ENCODE data around the gene ADAMTS12. TPM values are rescaled to one million over a fixed set of nuclear protein-coding genes. Genes with fewer than 3 reads are reported as not detected.

ADAMTS12 gene
- total and polyA plus RNA-seq, 10 of the 15 experiments (the other 5 are each of a cell fraction or from before 2014, with no cell fraction given): 0.11 to 35.8 (median 20.7) TPM

DNA sequence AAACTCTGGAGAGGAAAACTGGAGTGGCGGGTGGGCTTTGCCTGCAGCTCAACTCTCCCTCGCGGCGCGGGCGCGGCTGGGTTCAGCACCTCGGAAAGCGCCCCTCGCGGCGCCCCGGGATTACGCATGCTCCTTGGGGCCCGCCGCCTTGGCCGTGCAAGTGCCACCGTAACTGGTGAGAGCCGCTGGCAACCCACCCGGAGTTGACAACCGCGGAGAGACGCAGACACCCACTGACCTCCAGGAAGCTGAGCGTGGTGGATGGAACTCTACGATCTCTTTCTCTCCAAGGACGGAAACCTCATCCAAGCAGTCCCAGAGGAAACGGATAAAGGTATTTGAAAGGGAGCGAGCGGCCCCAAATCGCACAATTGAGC is 44.2 kb upstream of the ADAMTS12 start:
- peak; percentile 30; the same call in 2 of the 3 replicates for ATAC-seq
- Histone ChIP-seq H3K79me2 (ENCODE audit: control insufficient read depth, insufficient read depth, low read length) (no peaks in the 10 kb centered on the region), H3K27me3 (replicated peaks in 1 of 2; ENCODE audit: control insufficient read depth in 2 of 2, insufficient read depth in 2 of 2, low read length in 1 of 2) (no peaks in the 10 kb centered on the region; a peak in 1 of 4 replicates), H3K9ac (ENCODE audit: control insufficient read depth, insufficient read depth, low read length) (no peak overlapping the region), H3K4me3 (peak overlapping the region; percentile 16; the same call in 1 of the 2 replicates), H4K20me1 (ENCODE audit: control insufficient read depth, insufficient read depth) (no peaks in the 10 kb centered on the region), H3K9me3 (replicated peaks; ENCODE audit: control insufficient read depth, insufficient read depth, low read length) (no peaks in the 10 kb centered on the region; the same call in 2 of the 3 replicates), H3K27ac (ENCODE audit: control insufficient read depth, insufficient read depth) (no peak overlapping the region), H3K36me3 (ENCODE audit: control insufficient read depth in 2 of 2, insufficient read depth in 2 of 2, low read length in 1 of 2) (no peaks in the 10 kb centered on the region), H3K4me2 (ENCODE audit: control insufficient read depth, insufficient read depth) (peak overlapping the region; percentile 56), H2AFZ (ENCODE audit: control insufficient read depth, low read depth, low read length) (no peak overlapping the region), H3K4me1 (ENCODE audit: control insufficient read depth, insufficient read depth, low read length) (peaks cover 16% of the 10 kb centered on the region)
- ChIA-PET RAD21 (ENCODE audit: unreplicated experiment) (interaction anchor here (1.2 to 8.8 kb wide), 15 partner anchors 15 to 503 kb away, joined by 3 to 111 read pairs (median 17); partner anchors contain the start of gene TARS1), SMC1A (ENCODE audit: uncharacterized antibody, unreplicated experiment) (interaction anchor here (1.0 to 7.4 kb wide), 17 partner anchors 13 to 501 kb away, joined by 3 to 80 read pairs (median 30); partner anchors contain the start of gene TARS1), CTCF (interaction anchor here (0.8 to 6.6 kb wide), 18 partner anchors 12 to 505 kb away, joined by 3 to 96 read pairs (median 7); no protein-coding TSS in a partner anchor), POLR2A (interaction anchor here (1.1 kb wide), 1 partner anchor 501 kb away, joined by 3 read pairs; no protein-coding TSS in a partner anchor)
- TF ChIP-seq MYC (IDR thresholded peaks at IDR 0.05; ENCODE audit: insufficient read depth, insufficient read length, insufficient replicate concordance, low read length, severe bottlenecking): no peak
- 0 out of 6 replicates have a peak, but pooled peaks of 1 of the 3 experiments have one; percentile 8 for TF ChIP-seq CTCF (IDR thresholded peaks at IDR 0.05 in 2 of 3, conservative IDR thresholded peaks at IDR 0.05 in 1 of 3; ENCODE audit: control insufficient read depth in 2 of 3, extremely low read depth in 1 of 3, insufficient read depth in 1 of 3, low read depth in 3 of 3, low read length in 3 of 3)
- TF ChIP-seq, protein P1, sequence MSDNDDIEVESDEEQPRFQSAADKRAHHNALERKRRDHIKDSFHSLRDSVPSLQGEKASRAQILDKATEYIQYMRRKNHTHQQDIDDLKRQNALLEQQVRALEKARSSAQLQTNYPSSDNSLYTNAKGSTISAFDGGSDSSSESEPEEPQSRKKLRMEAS (IDR thresholded peaks at IDR 0.05; ENCODE audit: low read depth, low read length): no peak
- TF ChIP-seq, protein P2, sequence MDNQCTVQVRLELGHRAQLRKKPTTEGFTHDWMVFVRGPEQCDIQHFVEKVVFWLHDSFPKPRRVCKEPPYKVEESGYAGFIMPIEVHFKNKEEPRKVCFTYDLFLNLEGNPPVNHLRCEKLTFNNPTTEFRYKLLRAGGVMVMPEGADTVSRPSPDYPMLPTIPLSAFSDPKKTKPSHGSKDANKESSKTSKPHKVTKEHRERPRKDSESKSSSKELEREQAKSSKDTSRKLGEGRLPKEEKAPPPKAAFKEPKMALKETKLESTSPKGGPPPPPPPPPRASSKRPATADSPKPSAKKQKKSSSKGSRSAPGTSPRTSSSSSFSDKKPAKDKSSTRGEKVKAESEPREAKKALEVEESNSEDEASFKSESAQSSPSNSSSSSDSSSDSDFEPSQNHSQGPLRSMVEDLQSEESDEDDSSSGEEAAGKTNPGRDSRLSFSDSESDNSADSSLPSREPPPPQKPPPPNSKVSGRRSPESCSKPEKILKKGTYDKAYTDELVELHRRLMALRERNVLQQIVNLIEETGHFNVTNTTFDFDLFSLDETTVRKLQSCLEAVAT (IDR thresholded peaks at IDR 0.05): no peak
- TF ChIP-seq SKIL (IDR thresholded peaks at IDR 0.05; ENCODE audit: low read depth, poor library complexity, severe bottlenecking): no peak
- peak; percentile 97 for TF ChIP-seq REST (IDR thresholded peaks at IDR 0.05; ENCODE audit: low read depth, low read length)
- TF ChIP-seq CHD2 (IDR thresholded peaks at IDR 0.05; ENCODE audit: borderline replicate concordance, low read depth, low read length): no peak
- TF ChIP-seq GABPA (IDR thresholded peaks at IDR 0.05; ENCODE audit: low read depth): no peak
- TF ChIP-seq, protein P3, sequence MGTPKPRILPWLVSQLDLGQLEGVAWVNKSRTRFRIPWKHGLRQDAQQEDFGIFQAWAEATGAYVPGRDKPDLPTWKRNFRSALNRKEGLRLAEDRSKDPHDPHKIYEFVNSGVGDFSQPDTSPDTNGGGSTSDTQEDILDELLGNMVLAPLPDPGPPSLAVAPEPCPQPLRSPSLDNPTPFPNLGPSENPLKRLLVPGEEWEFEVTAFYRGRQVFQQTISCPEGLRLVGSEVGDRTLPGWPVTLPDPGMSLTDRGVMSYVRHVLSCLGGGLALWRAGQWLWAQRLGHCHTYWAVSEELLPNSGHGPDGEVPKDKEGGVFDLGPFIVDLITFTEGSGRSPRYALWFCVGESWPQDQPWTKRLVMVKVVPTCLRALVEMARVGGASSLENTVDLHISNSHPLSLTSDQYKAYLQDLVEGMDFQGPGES (IDR thresholded peaks at IDR 0.05): no peak
- 24% methylated on average over 30 of the region's 30 CpGs for WGBS (ENCODE audit: insufficient coverage, insufficient replicate concordance, low lambda C conversion rate, missing lambda C conversion rate)
- no peak for FAIRE-seq
- intact Hi-C loops (cut with micrococcal nuclease; ENCODE audit: unreplicated experiment) (no loop called here), in situ Hi-C loops (cut with MboI) (no loop called here)
- DNase-seq (ENCODE audit: low read depth, low spot score): no peak
- no TSS peak for BruUV-seq (replicated peaks)
